ENCODE results near the gene TOR4A. TPM values are rescaled to one million over a fixed set of nuclear protein-coding genes. Genes with fewer than 3 reads are reported as not detected.

The TOR4A gene
- total RNA-seq, 2 experiments from 2014 or later = 0.67 to 0.80 TPM

DNA sequence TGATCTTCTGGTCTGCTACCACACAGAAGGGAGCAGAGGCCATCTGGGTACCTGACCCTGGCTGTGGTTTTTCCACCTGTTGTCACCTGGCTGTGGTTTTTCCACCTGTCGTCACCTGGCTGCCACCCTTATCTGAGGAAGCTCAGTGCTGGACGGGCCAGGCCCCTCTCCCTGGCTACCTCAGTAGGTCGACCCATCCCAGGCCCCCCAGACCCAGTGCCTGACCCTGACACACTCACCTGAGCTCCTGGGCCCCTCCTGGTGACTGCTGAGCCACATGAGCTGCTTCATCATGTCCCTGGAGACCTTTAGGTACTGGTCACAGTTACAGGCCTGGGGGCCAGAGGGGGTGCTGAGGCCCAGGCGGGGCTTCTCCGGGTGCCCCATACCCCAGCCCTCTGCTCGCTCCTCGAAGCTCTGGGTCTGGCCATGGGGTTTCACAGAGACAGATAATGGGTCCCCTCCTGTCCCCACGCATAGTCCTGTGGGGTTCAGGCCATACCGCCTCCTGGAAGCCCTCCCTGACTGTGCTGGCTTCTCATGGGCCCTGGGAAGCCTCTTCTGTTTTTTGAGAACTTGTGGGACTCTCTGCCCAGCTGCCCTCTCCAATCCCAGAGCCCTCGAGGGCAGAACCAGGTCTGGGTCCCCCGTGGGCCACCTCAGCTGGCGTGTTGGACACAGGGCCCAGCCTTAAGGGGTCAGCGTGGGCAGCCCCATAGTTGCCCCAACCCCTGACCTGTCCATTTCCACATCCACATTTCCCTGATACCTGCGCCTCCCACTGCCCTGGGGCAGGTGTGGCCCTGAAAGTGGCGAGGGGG is 32.1 kb downstream of the TOR4A start:
- no peaks in the 10 kb centered on the region for H3K9me3 Mint-ChIP-seq
- H3K9me3 ChIP-seq (ENCODE audit: control insufficient read depth in 1 of 2, insufficient read depth in 1 of 2, low read length in 2 of 2) = no peaks in the 10 kb centered on the region
- no peaks in the 10 kb centered on the region for H3K27me3 Mint-ChIP-seq
- no peak overlapping the region for H3K27ac Mint-ChIP-seq
- H3K36me3 Mint-ChIP-seq (ENCODE audit: low read depth) = no peaks in the 10 kb centered on the region
- no peak overlapping the region for H3K4me3 ChIP-seq (ENCODE audit: low read length)
- CTCF ChIA-PET = no interaction called here
- peak in 1 of 14 experiments; percentile 15 for DNase-seq
- H3K4me3 Mint-ChIP-seq = no peak overlapping the region
- no peaks in the 10 kb centered on the region for H3K36me3 ChIP-seq (ENCODE audit: insufficient read depth, low read length)
- H3K4me1 ChIP-seq (ENCODE audit: insufficient read depth, low read length) = peaks cover 36% of the 10 kb centered on the region
- H3K27ac ChIP-seq (ENCODE audit: low read depth in 1 of 2, low read length in 2 of 2) = no peak overlapping the region
- no peaks in the 10 kb centered on the region for H3K27me3 ChIP-seq (ENCODE audit: control insufficient read depth in 1 of 2, insufficient read depth in 2 of 2, low read length in 2 of 2)
- H3K4me1 Mint-ChIP-seq (ENCODE audit: low read depth) = peaks cover 6% of the 10 kb centered on the region
- POLR2A ChIA-PET = interaction anchor here (0.5 kb wide), 1 partner anchor 11 kb away, joined by 3 read pairs; no protein-coding TSS in a partner anchor
- no peak for ATAC-seq (ENCODE audit: poor library complexity)
- intact Hi-C loops (cut with DNase I, micrococcal nuclease) = no loop called here
- TF ChIP-seq, protein P1, sequence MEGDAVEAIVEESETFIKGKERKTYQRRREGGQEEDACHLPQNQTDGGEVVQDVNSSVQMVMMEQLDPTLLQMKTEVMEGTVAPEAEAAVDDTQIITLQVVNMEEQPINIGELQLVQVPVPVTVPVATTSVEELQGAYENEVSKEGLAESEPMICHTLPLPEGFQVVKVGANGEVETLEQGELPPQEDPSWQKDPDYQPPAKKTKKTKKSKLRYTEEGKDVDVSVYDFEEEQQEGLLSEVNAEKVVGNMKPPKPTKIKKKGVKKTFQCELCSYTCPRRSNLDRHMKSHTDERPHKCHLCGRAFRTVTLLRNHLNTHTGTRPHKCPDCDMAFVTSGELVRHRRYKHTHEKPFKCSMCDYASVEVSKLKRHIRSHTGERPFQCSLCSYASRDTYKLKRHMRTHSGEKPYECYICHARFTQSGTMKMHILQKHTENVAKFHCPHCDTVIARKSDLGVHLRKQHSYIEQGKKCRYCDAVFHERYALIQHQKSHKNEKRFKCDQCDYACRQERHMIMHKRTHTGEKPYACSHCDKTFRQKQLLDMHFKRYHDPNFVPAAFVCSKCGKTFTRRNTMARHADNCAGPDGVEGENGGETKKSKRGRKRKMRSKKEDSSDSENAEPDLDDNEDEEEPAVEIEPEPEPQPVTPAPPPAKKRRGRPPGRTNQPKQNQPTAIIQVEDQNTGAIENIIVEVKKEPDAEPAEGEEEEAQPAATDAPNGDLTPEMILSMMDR (IDR thresholded peaks at IDR 0.05) = no peak

DNA sequence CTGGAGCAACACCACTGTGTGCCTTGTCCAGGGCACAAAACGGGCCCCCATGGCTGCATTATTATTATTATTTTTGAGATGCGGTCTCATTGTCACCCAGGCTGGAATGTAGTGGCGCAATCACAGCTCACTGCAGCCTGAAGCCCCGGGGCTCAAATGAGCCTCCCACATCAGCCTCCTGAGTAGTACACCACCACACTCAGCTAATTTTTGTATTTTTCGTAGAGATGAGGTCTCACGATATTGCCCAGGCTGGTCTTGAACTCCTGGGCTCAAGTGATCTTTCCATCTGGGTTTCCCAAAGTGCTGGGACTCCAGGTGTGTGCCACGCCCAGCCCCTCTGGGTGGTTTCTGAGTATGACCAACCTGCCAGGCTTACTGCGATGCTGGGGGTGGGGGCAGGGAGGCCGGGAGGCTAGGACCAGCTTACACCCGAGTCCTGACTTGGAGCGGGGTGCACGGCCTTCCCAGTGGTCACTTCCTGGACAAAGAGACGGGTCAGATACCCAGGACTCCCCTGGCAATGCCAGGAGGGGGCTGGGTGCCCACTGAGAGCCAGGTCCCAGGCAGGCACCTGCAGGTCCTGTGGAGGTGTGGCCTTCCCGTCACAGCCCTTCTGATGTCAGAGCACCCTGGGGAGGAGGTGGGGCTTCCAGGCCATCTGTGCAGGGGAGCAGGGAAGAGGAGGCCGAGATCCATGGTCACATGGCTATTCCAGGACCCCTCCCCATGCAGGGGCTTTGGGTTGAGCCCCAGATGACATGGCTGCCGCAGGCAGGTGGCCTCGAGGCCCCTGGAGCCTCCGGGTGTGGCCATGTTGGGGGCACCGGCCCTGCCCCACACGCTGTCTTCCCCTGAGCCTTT is 32.9 kb downstream of the TOR4A start:
- Mint-ChIP-seq H3K4me3 (no peak overlapping the region), H3K36me3 (ENCODE audit: low read depth) (no peaks in the 10 kb centered on the region), H3K27me3 (no peaks in the 10 kb centered on the region), H3K27ac (no peak overlapping the region), H3K4me1 (ENCODE audit: low read depth) (peaks cover 4% of the 10 kb centered on the region), H3K9me3 (no peaks in the 10 kb centered on the region)
- Histone ChIP-seq H3K27ac (ENCODE audit: low read depth in 1 of 2, low read length in 2 of 2) (no peak overlapping the region), H3K36me3 (ENCODE audit: insufficient read depth, low read length) (no peaks in the 10 kb centered on the region), H3K4me1 (ENCODE audit: insufficient read depth, low read length) (peaks cover 29% of the 10 kb centered on the region), H3K4me3 (ENCODE audit: low read length) (no peak overlapping the region), H3K27me3 (ENCODE audit: control insufficient read depth in 1 of 2, insufficient read depth in 2 of 2, low read length in 2 of 2) (peaks cover 5 to 8% of the 10 kb centered on the region in 2 experiments), H3K9me3 (ENCODE audit: control insufficient read depth in 1 of 2, insufficient read depth in 1 of 2, low read length in 2 of 2) (no peaks in the 10 kb centered on the region)
- ChIA-PET CTCF (no interaction called here), POLR2A (no interaction called here)
- intact Hi-C loops (cut with DNase I, micrococcal nuclease) = no loop called here
- ATAC-seq (ENCODE audit: poor library complexity) (no peak), DNase-seq (peak in 1 of 14 experiments; percentile 30)
- TF ChIP-seq, protein P1 (IDR thresholded peaks at IDR 0.05) = no peak

DNA sequence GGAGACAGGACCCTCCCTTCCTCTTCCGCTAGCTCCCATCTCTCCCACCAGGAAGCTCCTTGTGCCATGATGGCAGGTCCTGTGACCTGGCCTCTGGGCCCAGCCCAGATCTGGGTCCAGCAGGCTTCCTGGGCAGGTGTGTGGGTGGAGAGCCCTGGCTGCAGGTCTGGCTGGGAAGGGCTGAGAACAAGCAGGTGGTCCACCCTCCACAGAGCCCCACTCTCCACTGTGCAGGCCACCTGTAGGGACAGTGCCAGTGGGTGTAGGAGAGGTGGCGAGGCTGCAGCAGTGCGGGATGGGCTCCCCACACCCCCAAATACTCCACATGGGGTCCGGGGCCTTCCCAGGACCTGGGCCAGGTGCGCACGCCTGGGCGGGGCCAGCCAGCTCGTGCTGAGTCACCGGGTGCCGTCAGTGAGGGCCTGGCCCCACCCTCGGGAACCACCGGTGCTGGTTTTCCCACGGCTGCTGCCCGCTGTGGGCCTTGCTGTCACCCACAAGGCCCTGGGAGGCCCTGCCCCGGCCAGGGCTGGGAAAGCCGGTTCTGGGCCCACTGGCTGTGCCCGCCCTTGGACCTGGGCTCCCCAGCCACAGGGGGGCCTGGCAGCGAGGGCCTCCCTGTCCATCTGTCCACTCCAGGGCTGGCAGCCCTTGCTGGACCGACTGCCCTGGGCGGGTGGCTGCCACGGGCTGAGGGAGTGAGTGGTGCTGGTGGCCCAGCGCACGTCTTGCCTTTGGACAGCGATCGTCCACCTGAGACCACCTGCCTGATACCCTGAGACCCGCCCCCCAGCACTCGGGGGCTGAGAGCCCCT is 33.9 kb downstream of the TOR4A start:
- H3K36me3 ChIP-seq (ENCODE audit: insufficient read depth, low read length) = no peaks in the 10 kb centered on the region
- H3K4me3 ChIP-seq (ENCODE audit: low read length) = no peak overlapping the region
- ATAC-seq (ENCODE audit: poor library complexity) (peak; percentile 51), DNase-seq (peak in 5 of 14 experiments; percentile 31 to 68 (median 50))
- intact Hi-C loops (cut with DNase I, micrococcal nuclease) = no loop called here
- H3K9me3 ChIP-seq (ENCODE audit: control insufficient read depth in 1 of 2, insufficient read depth in 1 of 2, low read length in 2 of 2) = peaks cover 0 to under 1% of the 10 kb centered on the region in 2 experiments
- H3K27me3 ChIP-seq (ENCODE audit: control insufficient read depth in 1 of 2, insufficient read depth in 2 of 2, low read length in 2 of 2) = peaks cover 7 to 9% of the 10 kb centered on the region in 2 experiments
- POLR2A ChIA-PET = no interaction called here
- H3K9me3 Mint-ChIP-seq = no peaks in the 10 kb centered on the region
- no peak overlapping the region for H3K4me3 Mint-ChIP-seq
- peaks cover 25% of the 10 kb centered on the region for H3K4me1 ChIP-seq (ENCODE audit: insufficient read depth, low read length)
- CTCF ChIA-PET = no interaction called here
- H3K36me3 Mint-ChIP-seq (ENCODE audit: low read depth) = no peaks in the 10 kb centered on the region
- TF ChIP-seq, protein P1 (IDR thresholded peaks at IDR 0.05) = no peak
- H3K27me3 Mint-ChIP-seq = no peaks in the 10 kb centered on the region
- H3K27ac ChIP-seq (ENCODE audit: low read depth in 1 of 2, low read length in 2 of 2) = no peak overlapping the region
- no peak overlapping the region for H3K27ac Mint-ChIP-seq
- H3K4me1 Mint-ChIP-seq (ENCODE audit: low read depth) = no peaks in the 10 kb centered on the region

Measured in CD4-positive, alpha-beta T cell (primary cell).